GM06990 (cell line): ENCODE results near the gene ZBTB12.
"Not testable (repeated sequence)": the region's sequence is repeated elsewhere in the genome, so short reads cannot be mapped to it uniquely, and the experiment has no call there.

ENCODE experiments used
- DNase-seq: peaks from one replicate; pipeline ENCODE4 v3.0.0-alpha.2; 2011; ENCODE audit not compliant: insufficient read length; ENCODE audit errors: extremely low read depth
- H3K27me3 ChIP-seq: replicated peaks from 2 replicates; pipeline ENCODE4 v1.6.0; 2011; ENCODE audit warnings: low read length; ENCODE audit not compliant: control insufficient read depth, insufficient read depth
- H3K36me3 ChIP-seq: 2 replicates; pipeline ENCODE4 v1.5.1; 2011; ENCODE audit warnings: low read length; ENCODE audit not compliant: control insufficient read depth, insufficient read depth
- H3K4me3 ChIP-seq: replicated peaks from 2 replicates; pipeline ENCODE4 v1.5.1; 2011; ENCODE audit warnings: low read depth, mild to moderate bottlenecking, control low read depth, low read length
- TF ChIP-seq, protein P1 (sequence below): IDR thresholded peaks from 2 replicates; pipeline ENCODE4 v1.5.1; 2011; ENCODE audit warnings: low read length, control low read depth, mild to moderate bottlenecking, inconsistent platforms; ENCODE audit not compliant: insufficient read depth, poor library complexity, severe bottlenecking

The ZBTB12 gene

DNA sequence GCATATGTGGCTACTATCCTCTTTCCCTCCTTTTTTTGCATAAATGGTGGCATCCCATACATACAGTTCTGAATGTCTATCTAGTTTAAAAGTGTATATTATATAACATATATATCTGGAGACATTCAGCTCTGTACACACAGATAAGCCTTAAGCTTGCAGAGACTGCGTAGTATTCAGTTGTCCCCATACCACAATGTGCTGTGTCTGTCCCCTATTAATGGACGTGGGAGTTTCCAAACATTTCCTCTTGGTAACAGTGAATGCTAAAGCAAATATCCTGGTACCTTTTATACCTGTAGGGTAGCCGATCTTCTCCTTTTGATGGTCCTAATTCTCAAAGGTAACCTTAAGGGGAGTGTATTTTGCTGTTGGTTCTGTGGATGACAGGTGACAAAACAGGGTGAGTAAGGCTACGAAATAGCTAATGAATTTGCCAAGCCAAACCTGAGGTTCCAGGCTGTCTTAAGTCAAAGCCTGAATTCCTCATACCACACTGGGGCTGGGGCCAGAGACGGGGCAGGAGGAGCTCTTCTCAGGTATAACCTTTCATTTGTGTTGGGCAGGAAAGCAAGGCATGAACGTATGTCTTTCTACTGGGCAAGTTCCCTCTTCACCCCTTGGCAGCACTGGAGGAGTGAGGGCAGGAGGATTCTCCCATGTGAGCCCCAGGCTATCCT is 17.9 kb upstream of the ZBTB12 start:
- no peak for DNase-seq
- TF ChIP-seq, protein P1, sequence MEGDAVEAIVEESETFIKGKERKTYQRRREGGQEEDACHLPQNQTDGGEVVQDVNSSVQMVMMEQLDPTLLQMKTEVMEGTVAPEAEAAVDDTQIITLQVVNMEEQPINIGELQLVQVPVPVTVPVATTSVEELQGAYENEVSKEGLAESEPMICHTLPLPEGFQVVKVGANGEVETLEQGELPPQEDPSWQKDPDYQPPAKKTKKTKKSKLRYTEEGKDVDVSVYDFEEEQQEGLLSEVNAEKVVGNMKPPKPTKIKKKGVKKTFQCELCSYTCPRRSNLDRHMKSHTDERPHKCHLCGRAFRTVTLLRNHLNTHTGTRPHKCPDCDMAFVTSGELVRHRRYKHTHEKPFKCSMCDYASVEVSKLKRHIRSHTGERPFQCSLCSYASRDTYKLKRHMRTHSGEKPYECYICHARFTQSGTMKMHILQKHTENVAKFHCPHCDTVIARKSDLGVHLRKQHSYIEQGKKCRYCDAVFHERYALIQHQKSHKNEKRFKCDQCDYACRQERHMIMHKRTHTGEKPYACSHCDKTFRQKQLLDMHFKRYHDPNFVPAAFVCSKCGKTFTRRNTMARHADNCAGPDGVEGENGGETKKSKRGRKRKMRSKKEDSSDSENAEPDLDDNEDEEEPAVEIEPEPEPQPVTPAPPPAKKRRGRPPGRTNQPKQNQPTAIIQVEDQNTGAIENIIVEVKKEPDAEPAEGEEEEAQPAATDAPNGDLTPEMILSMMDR, result no peak
- H3K27me3 ChIP-seq, result no peaks in the 10 kb centered on the region
- no peak overlapping the region for H3K4me3 ChIP-seq
- H3K36me3 ChIP-seq, result no peaks in the 10 kb centered on the region

DNA sequence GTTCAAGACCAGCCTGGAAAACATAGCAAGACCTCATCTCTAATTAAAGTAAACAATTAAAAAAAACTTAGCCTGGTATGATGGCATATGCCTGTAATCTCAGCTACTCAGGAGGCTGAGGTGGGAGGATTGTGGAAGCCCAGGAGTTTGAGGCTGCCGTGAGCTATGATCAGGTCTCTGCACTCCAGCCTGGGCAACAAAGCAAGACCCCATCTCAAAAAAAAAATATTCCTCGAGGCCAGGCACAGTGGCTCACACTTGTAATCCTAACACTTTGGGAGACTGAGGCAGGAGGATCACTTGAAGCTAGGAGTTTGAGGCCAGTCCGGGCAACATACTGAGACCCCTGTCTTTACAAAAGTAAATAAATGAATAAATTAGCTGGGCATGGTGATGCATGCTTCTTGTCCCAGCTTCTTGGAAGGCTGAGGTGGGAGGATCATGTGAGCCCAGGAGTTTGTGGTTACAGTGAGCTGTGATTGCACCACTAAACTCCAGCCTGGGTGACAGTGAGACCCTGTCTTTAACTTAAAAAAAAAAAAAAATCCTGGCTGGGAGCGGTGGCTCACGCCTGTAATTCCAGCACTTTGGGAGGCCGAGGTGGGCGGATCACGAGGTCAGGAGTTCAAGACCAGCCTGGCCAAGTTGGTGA is 16.3 kb upstream of the ZBTB12 start:
- TF ChIP-seq, protein P1, result no peak
- no peak overlapping the region for H3K4me3 ChIP-seq
- H3K27me3 ChIP-seq, result no peaks in the 10 kb centered on the region
- no peak for DNase-seq
- no peaks in the 10 kb centered on the region for H3K36me3 ChIP-seq

DNA sequence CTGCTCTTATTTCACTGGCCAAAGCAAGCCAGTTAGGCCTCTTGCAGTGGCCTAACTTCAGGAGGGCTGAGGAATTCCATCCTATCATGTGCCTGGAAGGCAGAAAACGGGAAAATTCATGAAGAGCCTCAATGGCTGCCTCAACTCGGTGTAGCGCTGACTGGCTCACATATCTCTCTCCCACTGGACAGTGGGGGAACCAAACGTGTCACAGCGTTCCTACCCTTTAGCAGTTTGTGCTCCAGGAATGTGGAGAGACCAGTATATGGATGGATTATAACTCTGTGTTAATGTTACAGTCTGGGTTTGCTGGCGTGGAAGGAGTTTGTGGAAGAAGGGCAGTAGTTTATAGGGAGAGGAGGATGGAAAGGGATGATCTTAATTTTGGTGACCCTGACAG is 13.9 kb upstream of the ZBTB12 start:
- Histone ChIP-seq H3K36me3 (no peaks in the 10 kb centered on the region), H3K27me3 (no peaks in the 10 kb centered on the region)

DNA sequence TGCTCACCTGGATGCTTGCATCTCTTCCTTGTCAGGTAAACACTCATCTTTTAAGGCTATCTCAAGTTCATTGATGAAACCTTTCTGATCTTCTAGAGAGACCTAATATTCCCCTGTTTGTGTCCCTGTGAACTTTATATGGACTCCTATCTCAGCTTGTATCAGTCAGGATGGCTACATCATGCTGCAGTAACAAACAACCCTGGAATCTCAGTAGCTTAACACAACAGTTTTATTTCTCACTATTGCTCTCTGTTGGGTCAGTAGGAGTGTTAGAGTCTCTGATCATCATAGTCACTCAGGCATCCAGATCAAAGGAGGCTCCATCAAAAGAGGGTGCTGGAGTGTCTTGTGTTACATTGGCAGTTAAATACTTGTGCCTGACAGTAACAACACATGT is 13.5 kb upstream of the ZBTB12 start:
- Histone ChIP-seq H3K36me3 (no peaks in the 10 kb centered on the region), H3K4me3 (no peak overlapping the region), H3K27me3 (no peaks in the 10 kb centered on the region)
- TF ChIP-seq, protein P1, result no peak
- no peak for DNase-seq

More for the DNA sequence above, 13.9 kb upstream of the ZBTB12 start:
- no peak overlapping the region for H3K4me3 ChIP-seq
- no peak for DNase-seq
- TF ChIP-seq, protein P1, result no peak

DNA sequence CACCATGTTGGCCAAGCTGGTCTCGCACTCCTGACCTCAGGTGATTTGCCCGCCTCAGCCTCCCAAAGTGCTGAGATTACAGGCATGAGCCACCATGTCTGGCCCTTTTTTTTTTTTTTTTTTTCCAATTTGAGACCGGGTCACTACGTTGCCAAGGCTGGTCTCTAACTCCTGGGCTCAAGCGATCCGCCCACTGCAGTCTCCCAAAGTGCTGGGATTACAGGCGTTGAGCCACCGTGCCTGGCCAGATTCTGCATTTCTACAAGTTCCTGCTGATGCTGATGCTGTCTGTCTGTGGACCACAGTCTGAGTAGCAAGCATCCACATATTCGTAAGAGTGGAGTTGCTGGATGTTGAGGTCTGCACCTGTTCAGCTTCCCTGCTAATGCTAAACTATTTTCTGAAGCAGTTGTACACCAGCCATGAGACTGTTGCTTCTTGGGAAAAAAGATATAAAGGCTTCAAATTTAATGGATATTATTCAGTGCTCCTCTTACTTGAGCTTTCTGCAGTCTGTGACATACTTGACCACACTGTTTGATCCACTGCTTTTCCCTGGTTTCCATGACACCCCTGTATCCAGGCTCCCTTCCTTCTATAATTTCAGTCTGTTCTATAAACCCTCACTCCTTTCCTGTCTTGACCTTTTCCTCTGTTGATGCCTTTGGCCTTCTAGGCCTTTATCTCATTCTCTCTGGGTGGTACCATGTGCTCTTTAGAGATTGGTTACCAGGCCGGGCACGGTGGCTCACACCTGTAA is 10.1 kb upstream of the ZBTB12 start:
- Histone ChIP-seq H3K4me3 (no peak overlapping the region), H3K36me3 (no peaks in the 10 kb centered on the region)
- no peak for DNase-seq

DNA sequence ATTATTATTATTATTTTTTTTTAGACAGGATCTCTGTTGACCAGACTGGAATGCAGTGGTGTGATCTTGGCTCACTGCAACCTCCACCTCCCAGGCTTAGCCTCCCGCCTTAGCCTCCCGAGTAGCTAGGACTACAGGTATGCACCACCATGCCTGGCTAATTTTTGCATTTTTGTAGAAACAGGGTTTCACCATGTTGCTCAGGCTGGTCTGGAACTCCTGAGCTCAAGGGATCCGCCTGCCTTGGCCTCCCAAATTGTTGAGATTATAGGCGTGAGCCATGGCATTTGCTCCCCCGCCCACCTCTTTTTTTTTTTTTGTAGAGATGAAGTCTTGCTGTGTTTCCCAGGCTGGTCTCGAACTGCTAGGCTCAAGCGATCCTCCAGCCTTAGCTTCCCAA is 7.4 kb upstream of the ZBTB12 start:
- H3K36me3 ChIP-seq, DNase-seq, H3K27me3 ChIP-seq, H3K4me3 ChIP-seq: not testable (repeated sequence)

More for the DNA sequence above, 10.1 kb upstream of the ZBTB12 start:
- H3K27me3 ChIP-seq, result no peaks in the 10 kb centered on the region
- TF ChIP-seq, protein P1, result no peak
